SKM-1 treated with dmso at 0.1 percent for 144 hours (cell line): ENCODE results near the gene OR13F1.
"Not testable (repeated sequence)": the region's sequence is repeated elsewhere in the genome, so short reads cannot be mapped to it uniquely, and the experiment has no call there.

Experiments
- DNase-seq: peaks from one replicate; lab custom pipeline; 2025; ENCODE audit not compliant: unreplicated experiment; lab: John Stamatoyannopoulos, UW

Gene OR13F1, protein sequence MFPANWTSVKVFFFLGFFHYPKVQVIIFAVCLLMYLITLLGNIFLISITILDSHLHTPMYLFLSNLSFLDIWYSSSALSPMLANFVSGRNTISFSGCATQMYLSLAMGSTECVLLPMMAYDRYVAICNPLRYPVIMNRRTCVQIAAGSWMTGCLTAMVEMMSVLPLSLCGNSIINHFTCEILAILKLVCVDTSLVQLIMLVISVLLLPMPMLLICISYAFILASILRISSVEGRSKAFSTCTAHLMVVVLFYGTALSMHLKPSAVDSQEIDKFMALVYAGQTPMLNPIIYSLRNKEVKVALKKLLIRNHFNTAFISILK

DNA sequence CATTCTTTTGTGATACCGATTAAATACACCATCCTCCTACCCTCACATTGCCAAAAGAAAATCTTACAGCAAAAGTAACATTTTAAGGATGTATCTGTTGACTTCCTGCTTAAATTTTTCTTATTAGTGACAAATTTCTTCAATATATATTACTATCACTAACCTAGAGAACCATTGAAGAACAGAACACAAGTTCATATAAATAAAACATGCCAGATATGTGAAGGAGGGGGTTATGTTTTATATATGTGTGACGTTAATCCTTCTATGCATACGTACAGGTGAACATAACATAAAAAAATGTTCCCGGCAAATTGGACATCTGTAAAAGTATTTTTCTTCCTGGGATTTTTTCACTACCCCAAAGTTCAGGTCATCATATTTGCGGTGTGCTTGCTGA is at the start of gene OR13F1:
TSS of gene OR13F1 (plus strand) at position 301 of the 400 bp plus-strand sequence. CDS start at position 301, 0 bp downstream.
- no peak for DNase-seq

DNA sequence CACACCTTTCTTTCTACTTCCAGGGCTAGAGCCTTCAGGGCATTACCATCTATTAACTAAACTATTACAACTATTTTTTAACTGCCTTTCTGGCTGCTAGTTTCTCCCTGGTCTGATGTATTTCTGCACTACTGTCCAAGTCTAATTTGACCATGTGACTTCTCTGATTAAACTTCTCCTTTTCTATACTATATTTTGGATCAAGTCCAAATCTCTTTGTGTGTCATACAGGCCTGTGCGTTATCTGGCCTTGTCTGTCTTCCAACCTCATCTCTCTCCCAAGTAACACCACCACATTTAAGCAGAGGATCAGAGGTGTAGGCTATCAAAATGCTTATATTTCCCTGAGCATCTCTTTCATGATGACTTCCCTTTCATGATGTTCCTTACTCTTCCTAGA is 47.2 kb upstream of the OR13F1 start:
- no peak for DNase-seq

DNA sequence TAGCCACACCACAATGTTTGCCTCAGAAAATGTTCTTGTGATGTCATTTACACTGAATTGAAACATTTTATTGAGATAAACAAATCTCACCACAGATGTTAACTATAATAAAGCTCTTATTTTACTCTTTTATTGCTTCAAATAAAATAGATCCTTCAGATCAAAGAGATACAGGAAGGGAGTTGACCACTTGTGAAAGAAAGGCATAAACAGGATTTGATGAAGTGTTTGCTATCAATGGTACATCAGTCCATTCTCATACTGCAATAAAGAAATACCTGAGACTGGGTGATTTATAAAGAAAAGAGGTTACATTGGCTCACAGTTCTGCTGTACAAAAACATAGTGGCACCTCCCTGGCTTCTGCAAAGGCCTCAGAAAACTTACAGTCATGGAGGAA is 40.2 kb upstream of the OR13F1 start:
- DNase-seq = no peak

DNA sequence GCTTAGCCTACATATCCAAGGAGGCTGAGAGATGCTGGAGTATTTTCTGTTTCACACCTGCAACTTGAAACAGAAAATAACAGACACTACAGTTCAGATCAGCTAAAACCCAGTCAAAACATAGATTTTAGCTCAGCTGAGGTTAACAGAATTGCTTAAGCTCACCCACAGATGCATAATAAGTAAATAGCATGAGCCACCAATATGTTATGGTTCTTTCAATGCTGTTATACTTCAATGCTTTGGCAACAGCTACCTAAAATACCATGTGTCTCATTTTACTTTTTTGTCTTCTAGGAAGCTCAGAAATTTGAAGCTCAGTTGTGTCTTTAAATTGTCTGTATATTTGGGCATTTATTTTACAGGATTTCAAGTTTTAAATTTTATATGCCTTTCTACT is 35.8 kb upstream of the OR13F1 start:
- no peak for DNase-seq

DNA sequence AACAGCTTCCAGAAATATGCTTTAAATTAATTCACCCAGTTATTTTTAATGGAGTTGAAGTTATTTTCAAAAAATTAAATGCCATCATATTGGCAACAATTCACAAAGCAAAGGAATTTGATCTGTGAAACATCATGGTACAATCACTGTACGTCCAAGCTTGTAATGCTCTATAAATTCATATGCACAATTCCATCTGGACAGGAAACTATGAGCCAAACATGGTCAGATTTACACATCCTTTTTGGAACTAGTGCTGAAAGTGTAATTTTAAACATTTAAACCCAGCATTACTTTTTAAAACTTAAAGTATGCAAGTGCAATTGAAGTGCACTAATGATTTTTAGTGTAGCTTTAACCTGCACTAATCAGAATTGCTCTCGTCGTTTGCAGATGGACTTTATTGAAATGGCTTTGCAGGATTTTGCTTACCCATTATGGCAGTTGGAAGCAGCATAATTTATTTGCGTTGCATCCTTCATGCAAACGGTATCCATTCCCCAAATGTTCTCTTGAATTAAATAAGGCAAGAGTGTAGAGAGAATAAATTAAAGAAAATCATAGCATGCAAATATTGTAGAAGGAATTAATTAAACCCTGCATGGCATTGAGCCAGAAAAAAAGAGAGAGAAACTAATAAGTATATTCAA is 21.0 kb upstream of the OR13F1 start:
- DNase-seq = no peak

DNA sequence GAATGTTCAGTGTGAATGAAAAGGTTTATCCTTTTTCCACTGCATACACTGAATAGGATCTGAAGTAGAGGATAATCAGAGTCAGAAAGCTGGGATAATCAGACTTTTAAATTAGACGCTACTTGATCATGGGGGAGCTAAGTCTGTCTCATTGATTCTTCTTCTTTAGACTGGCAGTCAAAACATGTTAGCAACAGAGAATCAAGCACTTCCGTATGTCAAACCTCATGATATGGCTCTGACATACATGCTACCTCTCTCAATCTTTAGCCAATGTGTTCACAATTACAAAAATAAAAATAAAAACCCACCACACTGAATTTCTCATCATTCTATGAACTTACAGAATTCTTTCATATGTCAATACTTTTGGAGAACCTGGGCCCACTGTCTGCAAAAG is 19.0 kb upstream of the OR13F1 start:
- no peak for DNase-seq

DNA sequence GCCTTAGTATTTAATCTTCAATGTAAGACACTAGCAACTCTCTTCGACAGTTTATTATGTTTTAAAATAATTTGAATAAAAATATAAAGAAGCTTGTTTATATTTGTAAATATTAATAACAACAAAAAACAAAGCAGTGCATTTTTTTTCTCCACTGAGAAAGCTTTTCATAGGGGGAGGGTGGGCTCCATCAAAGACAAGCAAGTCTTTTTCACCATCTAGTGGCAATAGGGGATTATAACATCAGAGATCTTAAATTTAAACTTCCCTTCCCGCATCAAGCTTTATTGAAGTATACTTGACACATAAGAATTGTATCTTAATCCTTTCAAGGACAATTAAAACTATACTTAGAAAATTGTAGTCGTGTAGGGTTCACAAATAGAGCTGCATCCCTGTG is 9.3 kb upstream of the OR13F1 start:
- no peak for DNase-seq

DNA sequence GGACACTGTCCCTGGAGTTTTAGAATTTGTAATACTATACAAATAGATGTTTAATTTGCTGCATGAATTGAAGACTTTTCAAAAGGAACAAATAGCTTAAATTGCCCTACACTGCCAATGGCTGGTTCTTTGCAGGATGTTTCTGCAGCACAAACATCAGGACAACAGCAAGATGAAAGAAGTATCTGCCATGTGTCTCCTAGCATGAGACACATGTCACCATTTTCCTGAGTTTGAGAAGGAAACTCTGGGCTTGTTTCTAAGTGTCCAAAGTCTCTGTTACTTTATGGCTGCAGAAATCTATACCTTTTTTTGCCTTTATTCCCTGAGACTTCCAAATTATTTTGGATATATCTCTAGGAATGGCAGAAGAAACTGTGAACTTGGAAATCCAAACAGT is 623 bp upstream of the OR13F1 start:
- no peak for DNase-seq

DNA sequence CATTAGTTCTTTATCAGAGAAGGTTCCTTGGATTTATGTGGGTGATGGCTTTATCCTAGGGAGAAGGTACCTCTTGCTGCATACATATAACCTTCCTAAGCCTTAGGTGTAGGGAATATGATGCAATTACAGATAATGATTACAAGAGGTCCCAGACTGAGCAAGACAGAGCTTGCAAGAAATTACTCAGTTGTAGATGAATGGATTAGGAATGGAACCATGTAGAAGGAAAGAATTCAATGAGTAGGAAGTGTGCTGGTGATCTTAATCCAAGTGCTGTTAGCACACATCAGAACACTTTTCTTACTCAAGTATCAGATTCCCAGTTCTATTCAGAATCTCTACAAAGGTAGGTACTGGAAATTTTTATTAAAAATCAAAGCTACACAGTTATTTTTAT is 2.5 kb downstream of the OR13F1 start:
- DNase-seq = no peak

DNA sequence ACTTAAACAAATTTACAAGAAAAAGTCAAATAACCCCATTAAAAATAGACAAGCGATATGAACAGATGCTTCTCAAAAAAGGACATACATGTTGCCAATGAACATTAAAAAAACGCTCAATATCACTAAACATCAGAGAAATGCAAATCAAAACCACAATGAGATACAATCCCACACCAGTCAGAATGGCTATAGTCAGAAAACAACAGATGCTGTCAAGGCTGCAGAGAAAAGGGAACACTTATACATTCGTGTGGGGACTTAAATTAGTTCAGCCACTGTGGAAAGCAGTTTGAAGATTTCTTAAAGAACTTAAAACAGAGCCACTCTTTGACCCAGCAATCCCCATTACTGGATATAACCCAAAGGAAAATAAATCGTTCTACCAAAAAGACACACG is 10.8 kb downstream of the OR13F1 start:
- no peak for DNase-seq

DNA sequence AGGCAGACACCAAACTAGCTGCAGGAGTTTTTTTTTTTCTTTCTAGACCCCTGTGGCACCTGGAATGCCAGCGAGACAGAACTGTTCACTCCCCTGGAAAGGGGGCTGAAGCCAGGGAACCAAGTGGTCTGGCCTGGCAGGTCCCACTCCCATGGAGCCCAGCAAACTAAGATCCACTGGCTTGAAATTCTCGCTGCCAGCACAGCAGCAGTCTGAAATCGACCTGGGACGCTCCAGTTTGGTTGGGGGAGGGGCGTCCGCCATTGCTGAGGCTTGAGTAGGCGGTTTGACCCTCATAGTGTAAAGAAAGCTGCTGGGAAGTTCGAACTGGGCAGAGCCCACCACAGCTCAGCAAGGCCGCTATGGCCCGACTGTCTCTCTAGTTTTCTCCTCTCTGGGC is 16.2 kb downstream of the OR13F1 start:
- not testable (repeated sequence) for DNase-seq

DNA sequence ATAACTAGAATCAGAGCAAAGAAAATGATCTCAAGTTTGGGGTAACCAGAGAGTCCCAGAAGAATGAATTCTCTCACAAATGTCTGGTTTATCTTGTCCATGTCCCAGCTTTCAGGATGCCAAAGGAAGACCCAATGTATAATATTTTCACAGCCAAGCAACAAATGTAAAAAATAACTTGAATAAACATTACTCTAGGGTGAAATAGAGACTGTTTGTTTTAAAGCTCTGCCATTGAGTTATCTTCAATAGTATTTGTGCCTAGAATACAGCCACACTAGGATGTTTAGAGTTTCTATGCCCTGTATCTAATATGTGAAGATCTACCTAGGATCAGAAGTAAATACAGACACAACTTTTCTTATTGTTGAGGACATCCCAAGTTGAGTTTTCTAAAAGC is 23.0 kb downstream of the OR13F1 start, which contains the start of gene OR13C4:
TSS of gene OR13C4 (minus strand) at position 101 of the 400 bp plus-strand sequence. CDS start at position 101, 0 bp downstream.
- no peak for DNase-seq

DNA sequence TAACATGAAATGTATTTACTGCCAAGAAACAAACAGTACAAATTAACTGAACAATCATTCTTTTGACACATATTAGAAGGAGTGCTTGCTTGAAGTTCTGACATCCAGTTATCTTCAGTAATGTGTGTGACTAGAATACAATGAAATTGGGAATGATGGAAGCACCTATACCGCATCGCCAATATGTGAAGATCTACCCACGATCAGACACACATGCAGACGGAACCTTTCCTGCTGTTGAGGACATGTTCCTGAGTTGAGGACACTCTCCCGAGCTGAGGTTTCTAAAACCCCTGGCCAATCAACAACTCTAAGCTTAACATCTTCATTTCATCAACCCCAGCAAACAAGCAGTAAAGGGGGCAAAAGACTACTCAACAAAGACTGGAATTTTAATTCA is 32.7 kb downstream of the OR13F1 start, which contains the start of gene OR13C3:
TSS of gene OR13C3 (minus strand) at position 101 of the 400 bp plus-strand sequence. CDS start 133 bp downstream, outside the sequence.
- no peak for DNase-seq

DNA sequence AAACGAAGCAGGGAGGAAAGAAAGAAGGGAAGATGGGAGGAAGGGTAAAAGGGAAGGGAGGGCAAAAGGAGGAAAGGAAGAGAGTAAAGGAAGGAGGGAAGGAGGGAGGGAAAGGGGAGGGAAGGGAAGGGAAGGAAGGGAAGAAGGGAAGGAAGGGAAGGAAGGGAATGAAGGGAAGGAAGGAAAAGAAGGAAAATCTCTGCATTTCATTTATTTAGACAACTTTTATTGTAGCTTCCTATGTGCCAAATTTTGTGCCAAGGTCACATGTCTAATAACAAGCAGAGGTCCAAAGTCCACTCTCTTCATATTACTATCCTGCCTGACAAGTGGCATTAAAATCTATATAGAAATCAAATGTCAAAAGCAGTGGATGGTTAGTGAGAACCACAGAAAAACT is 35.2 kb downstream of the OR13F1 start:
- no peak for DNase-seq

DNA sequence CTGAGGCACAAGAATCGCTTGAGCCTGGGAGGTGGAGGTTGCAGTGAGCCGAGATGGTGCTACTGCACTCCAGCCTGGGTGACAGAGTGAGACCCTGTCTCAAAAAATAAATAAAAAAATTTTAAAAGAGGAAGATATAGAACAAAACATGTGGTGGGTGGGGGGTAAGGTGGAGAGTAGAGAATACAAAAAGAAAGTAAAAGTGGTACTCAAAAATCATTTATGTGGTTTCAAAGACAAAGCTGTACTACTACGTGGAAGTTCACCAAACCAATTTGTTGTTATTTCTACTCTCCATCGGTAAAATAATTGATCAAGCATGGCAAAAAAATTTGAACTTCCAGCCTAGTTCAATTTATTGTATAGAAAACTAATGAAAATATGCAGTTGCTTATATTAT is 40.6 kb downstream of the OR13F1 start:
- DNase-seq = no peak

DNA sequence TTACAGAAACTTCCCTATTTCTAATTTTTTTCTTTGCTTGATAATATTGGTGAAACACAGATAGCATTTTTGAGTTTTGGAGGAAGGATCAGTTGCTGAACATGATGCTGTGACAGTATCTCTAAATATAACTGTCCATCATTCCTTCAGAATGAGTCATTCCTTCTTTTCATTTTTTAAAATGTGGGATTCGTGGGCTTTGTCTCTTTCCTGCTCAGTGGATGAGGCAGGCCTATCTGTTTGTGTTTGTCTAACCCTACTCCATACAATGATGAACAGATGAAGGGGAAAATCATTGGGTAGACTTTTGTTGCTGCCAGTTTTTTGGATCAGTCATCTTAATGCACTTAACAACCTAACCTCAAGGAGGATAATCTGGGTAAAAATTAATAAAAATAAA is 49.2 kb downstream of the OR13F1 start:
- no peak for DNase-seq
